PFSK-1 (cell line): ENCODE measurements around the gene RBMS3.

Experiments used
- POLR2AphosphoS5 ChIP-seq: IDR thresholded peaks from 2 replicates; pipeline ENCODE4 v1.6.1; 2012; ENCODE audit warnings: low read depth, mild to moderate bottlenecking, control low read depth, low read length, moderate library complexity
- TAF1 ChIP-seq: IDR thresholded peaks from 2 replicates; pipeline ENCODE4 v1.6.1; 2012; ENCODE audit warnings: low read length, control low read depth, borderline replicate concordance; ENCODE audit not compliant: insufficient read depth

- no peak for TF ChIP-seq POLR2AphosphoS5
- TF ChIP-seq TAF1 = no peak
These were observed 176.0 kb downstream of the RBMS3 start for GRCh38 chr3:29456901-29457300.
